Gastroesophageal sphincter (tissue), 4 donors: ENCODE results near the gene CLMP. TPM values are rescaled to one million over a fixed set of nuclear protein-coding genes. Genes with fewer than 3 reads are reported as not detected.

Experiments
- ATAC-seq: fragments of 150-250 bp; one replicate; pipeline ENCODE4 v1.9.1; 2016; ENCODE audit warnings: mild to moderate bottlenecking, moderate library complexity
- H3K27ac ChIP-seq, 4 donors: fragments of 200-600 bp; sonication (generic) in 3 of 4; 1 replicate in 3 of 4; 2 replicates in 1 of 4; pipeline ENCODE4 v1.5.1; 2016 to 2019
- H3K27me3 ChIP-seq: fragments of 200-600 bp; sonication (generic); one replicate; pipeline ENCODE4 v1.5.1; 2019
- H3K36me3 ChIP-seq, 2 donors: fragments of 200-600 bp; sonication (generic); one replicate each; pipeline ENCODE4 v1.5.1; 2019; ENCODE audit warnings: control low read depth in 1 of 2
- H3K4me1 ChIP-seq, 3 donors: fragments of 200-600 bp; sonication (generic); 1 replicate in 2 of 3; 2 replicates in 1 of 3; pipeline ENCODE4 v1.5.1; 2016 to 2019; ENCODE audit warnings: control low read depth in 2 of 3
- H3K4me3 ChIP-seq, 2 donors: fragments of 200-600 bp; sonication (generic); one replicate each; pipeline ENCODE4 v1.5.1; 2019; ENCODE audit warnings: mild to moderate bottlenecking in 1 of 2, moderate library complexity in 1 of 2
- H3K9me3 ChIP-seq, 3 donors: fragments of 200-600 bp; sonication (generic); one replicate each; pipeline ENCODE4 v1.5.1; 2017 to 2019; ENCODE audit warnings: control low read depth in 2 of 3
- EP300 ChIP-seq: sonication (generic); formaldehyde crosslinking; IDR thresholded peaks from one replicate; pipeline ENCODE4 v1.6.1; 2017; ENCODE audit warnings: antibody characterized with exemption, mild to moderate bottlenecking
- POLR2A ChIP-seq, 2 donors: fragments of 450-650 bp; IDR thresholded peaks; one replicate each; pipeline ENCODE4 v1.6.1; 2017; ENCODE audit warnings: antibody characterized with exemption in 2 of 2, mild to moderate bottlenecking in 2 of 2, moderate library complexity in 1 of 2
- POLR2AphosphoS5 ChIP-seq: sonication (generic); formaldehyde crosslinking; IDR thresholded peaks from one replicate; pipeline ENCODE4 v1.6.1; 2017; ENCODE audit warnings: antibody characterized with exemption
- WGBS, 2 donors: methylation state at CpG; one replicate each; pipeline ENCODE4 v1.1.5; 2018; ENCODE audit warnings: low coverage in 1 of 2; 5-methylcytosine and 5-hydroxymethylcytosine counted together
- total RNA-seq, 4 donors: library from RNA; depleted of rRNA; stranded (reverse); fragments of >200 nt; gene quantifications; one replicate each; pipeline ENCODE4 v1.1.0, GENCODE V29; 2016
- TF ChIP-seq, protein P1 (sequence below), 4 experiments: fragments of 200-600 bp in 2 of 4; fragments of 450-650 bp in 2 of 4; sonication (generic) in 1 of 4; IDR thresholded peaks; one replicate each; pipeline ENCODE4 v1.5.1; 2017 to 2019; ENCODE audit warnings: antibody characterized with exemption in 4 of 4, mild to moderate bottlenecking in 2 of 4, moderate library complexity in 2 of 4

The CLMP gene
- total RNA-seq, 4 donors from 2014 or later = 89.1 to 274 (median 151) TPM

DNA sequence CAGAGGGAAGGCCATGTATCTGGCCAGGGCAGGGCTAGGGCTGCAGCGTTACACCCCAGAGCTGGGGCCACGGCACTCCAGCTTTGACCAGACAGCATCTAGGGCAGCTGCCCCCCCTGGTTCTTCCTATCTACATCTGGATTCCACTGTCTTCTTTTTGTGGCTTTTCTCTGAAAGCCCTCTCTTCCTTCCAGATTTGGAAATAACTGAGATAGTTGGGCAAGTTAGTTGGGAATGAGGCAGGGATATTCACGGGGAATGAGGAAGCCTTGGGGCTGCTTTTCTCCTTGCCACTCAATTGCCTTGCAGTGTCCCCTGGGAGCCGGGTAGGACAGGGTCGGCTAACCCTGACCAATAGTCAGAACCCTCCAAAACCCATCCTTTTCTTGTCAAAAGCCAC lies 26.8 kb downstream of the CLMP start:
- Histone ChIP-seq H3K9me3 (no peaks in the 10 kb centered on the region), H3K36me3 (no peaks in the 10 kb centered on the region), H3K4me3 (no peak overlapping the region), H3K27ac (peak overlapping the region; percentile 4 to 86 (median 51)), H3K27me3 (no peaks in the 10 kb centered on the region), H3K4me1 (peaks cover 5 to 78% (median 19%) of the 10 kb centered on the region in 3 donors)
- TF ChIP-seq POLR2A (IDR thresholded peaks at IDR 0.05) (no peak), POLR2AphosphoS5 (no peak)
- TF ChIP-seq, protein P1, sequence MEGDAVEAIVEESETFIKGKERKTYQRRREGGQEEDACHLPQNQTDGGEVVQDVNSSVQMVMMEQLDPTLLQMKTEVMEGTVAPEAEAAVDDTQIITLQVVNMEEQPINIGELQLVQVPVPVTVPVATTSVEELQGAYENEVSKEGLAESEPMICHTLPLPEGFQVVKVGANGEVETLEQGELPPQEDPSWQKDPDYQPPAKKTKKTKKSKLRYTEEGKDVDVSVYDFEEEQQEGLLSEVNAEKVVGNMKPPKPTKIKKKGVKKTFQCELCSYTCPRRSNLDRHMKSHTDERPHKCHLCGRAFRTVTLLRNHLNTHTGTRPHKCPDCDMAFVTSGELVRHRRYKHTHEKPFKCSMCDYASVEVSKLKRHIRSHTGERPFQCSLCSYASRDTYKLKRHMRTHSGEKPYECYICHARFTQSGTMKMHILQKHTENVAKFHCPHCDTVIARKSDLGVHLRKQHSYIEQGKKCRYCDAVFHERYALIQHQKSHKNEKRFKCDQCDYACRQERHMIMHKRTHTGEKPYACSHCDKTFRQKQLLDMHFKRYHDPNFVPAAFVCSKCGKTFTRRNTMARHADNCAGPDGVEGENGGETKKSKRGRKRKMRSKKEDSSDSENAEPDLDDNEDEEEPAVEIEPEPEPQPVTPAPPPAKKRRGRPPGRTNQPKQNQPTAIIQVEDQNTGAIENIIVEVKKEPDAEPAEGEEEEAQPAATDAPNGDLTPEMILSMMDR (IDR thresholded peaks at IDR 0.05) = no peak
- ATAC-seq = no peak
- 72 to 88% methylated on average over 3 to 4 of the region's 5 CpGs for WGBS, 2 donors

DNA sequence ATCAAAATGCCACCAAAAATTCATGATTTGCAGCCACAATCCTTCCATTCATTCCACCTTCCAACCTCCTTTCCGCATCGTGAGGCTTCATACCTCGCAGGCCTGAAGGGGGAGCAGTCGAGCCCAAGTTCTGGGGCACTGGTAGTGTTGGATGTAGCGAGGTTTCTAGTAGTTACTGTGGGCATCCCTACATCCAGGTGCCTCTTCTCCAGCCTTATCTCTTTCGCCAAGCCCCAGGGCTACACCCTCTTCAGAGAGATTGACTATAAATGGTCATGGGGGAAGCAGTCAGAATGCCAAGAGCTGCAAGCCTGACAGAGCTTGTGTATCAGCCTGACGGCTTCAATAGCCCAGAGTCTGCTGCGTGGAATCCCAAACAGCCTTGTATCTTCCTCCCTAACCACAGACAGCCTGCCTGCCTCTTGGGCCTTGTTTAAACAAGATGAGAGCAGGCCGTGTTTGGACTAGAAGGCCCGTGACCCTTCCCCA lies 28.9 kb downstream of the CLMP start:
- Histone ChIP-seq H3K27me3 (no peaks in the 10 kb centered on the region), H3K36me3 (no peaks in the 10 kb centered on the region), H3K4me3 (no peak overlapping the region), H3K4me1 (peaks cover 5 to 78% (median 19%) of the 10 kb centered on the region in 3 donors), H3K9me3 (no peaks in the 10 kb centered on the region), H3K27ac (peak overlapping the region; percentile 43 to 86 (median 66))
- WGBS, 2 donors = 17 to 21% methylated on average over 7 of the region's 10 CpGs
- TF ChIP-seq POLR2A (IDR thresholded peaks at IDR 0.05) = no peak
- TF ChIP-seq POLR2AphosphoS5 = no peak
- no peak for TF ChIP-seq EP300
- TF ChIP-seq, protein P1 (IDR thresholded peaks at IDR 0.05) = peak; percentile 26 to 69 (median 58)
- peak; percentile 49 for ATAC-seq

DNA sequence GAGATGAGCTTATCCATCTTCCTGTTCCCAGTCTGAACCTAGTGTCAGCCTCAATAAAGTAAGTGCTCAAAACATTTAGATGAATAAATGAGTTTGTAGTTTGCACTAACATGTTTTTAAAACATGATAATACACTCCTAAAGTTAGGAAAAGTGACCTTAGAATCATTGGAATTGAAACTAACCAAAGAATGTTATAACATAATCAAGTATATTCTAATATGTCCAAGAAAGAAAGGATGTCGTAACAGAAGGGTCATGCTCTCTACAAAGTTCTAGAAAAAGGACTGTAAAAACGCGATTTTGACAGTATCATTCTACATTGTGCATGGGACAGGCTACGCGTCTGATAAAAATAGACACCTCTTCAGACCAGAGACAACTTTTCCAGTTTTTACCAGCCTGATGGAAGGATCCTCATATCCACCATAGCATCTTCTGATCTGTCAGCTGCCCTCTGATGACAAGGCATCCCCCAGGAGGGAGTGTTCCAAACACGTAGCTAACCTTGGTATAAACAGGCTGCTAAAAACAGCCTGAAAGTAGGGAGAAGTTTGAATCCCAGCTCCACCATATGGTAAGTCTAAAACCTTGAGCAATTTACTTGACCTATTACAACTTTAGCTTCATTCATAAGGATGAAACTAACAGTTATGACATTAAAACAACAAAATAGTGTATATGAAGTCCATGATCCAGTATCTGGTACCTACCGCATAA lies 30.2 kb downstream of the CLMP start:
- Histone ChIP-seq H3K27me3 (no peaks in the 10 kb centered on the region), H3K36me3 (no peaks in the 10 kb centered on the region), H3K27ac (peak overlapping the region; percentile 43 to 86 (median 66)), H3K4me1 (peaks cover 5 to 78% (median 19%) of the 10 kb centered on the region in 3 donors), H3K4me3 (no peak overlapping the region), H3K9me3 (no peaks in the 10 kb centered on the region)
- 78 to 83% methylated on average over 6 of the region's 7 CpGs for WGBS, 2 donors
- TF ChIP-seq EP300 = no peak
- no peak for ATAC-seq

DNA sequence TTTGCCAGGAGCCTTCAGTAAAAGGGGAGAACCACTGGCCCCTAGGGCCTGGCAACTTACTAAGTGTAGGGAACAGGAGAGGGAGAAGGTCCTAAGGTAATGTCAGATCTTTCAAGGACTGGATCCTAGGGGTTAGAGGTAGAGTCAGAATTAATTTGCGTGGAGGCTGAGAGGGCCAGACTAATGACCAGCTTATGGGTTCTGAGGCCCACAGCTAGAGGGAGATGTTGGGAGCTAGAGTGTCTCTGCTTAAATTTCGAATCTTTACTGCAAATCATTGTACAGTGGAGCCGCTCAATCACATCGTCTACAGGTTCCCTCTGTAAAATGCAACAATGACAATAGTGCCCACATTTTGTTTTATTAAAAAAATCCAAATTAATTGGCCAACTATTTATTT lies 31.4 kb downstream of the CLMP start:
- no peaks in the 10 kb centered on the region for H3K27me3 ChIP-seq
- ATAC-seq = no peak
- H3K9me3 ChIP-seq = no peaks in the 10 kb centered on the region
- WGBS, 2 donors = 83 to 94% methylated on average over 2 to 4 of the region's 4 CpGs
- peak overlapping the region in 2 of 4 donors; percentile 21 to 22 for H3K27ac ChIP-seq
- H3K4me3 ChIP-seq = no peak overlapping the region
- TF ChIP-seq EP300 (no peak), POLR2A (IDR thresholded peaks at IDR 0.05) (no peak), POLR2AphosphoS5 (no peak)
- TF ChIP-seq, protein P1 (IDR thresholded peaks at IDR 0.05) = peak in 2 of 4 experiments; percentile 17 to 29
- peaks cover 5 to 78% (median 15%) of the 10 kb centered on the region in 3 donors for H3K4me1 ChIP-seq
- no peaks in the 10 kb centered on the region for H3K36me3 ChIP-seq

DNA sequence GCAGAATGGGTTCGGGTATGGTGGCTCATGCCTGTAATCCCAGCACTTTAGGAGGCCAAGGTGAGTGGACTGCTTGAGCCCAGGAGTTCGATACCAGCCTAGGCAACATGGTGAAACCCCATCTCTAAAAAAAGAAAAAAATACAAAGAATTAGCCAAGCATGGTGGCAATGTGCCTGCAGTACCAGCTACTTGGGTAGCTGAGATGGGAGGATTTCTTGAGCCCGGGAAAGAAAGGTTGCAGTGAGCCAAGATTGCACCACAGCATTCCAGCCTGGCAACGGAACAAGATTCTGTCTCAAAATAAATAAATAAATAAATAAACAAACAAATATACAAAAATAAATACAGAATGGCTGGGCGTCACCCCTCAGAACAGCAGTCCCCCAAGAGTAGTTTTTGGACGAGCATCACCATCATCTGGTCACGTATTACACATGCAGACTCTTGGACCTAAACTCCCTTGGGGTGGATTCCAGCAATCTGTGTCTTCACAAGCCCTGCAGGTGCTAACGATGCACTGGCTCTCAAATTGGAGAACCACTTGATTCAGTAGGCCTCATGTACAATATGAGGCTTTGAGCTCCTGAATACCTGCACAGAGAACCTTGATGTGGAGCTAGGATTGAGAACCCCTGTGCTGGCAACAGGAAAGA lies 33.5 kb downstream of the CLMP start:
- H3K4me3 ChIP-seq = no peak overlapping the region
- peak overlapping the region in 3 of 4 donors; percentile 21 to 50 (median 35) for H3K27ac ChIP-seq
- no peaks in the 10 kb centered on the region for H3K36me3 ChIP-seq
- no peaks in the 10 kb centered on the region for H3K9me3 ChIP-seq
- no peak for ATAC-seq
- 49 to 73% methylated on average over 5 to 7 of the region's 8 CpGs for WGBS, 2 donors
- no peaks in the 10 kb centered on the region for H3K27me3 ChIP-seq
- TF ChIP-seq, protein P1 (IDR thresholded peaks at IDR 0.05) = no peak
- TF ChIP-seq EP300 (no peak), POLR2A (IDR thresholded peaks at IDR 0.05) (no peak), POLR2AphosphoS5 (no peak)
- peaks cover 5 to 80% (median 7%) of the 10 kb centered on the region in 3 donors for H3K4me1 ChIP-seq
